ENCODE data around the gene THUMPD1. TPM values are rescaled to one million over a fixed set of nuclear protein-coding genes. Genes with fewer than 3 reads are reported as not detected.
"Not testable (repeated sequence)": the region's sequence is repeated elsewhere in the genome, so short reads cannot be mapped to it uniquely, and the experiment has no call there.

THUMPD1 gene
- total RNA-seq, 1 donor from 2014 or later, result 95.8 TPM

DNA sequence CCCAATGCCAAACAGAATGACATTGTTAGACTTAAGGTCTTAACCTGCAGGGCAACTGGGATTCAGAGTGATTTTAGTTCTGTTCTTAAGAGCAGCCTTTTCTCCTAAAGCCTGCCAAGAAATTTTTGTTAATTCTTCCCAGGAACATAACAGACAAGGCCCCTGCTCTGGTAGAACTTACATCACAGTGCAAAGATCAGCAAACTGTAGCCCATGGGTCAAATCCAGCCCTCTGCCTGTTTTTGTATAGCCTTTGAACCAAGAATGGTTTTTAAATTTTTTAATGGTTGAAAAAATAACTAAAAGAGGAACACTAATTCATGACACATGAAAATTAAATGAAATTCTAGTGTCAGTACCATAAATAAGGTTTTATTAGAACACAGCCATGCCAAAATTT, 26.0 kb upstream of the THUMPD1 start:
- Histone ChIP-seq H3K4me2 (no peak overlapping the region), H3K36me3 (no peaks in the 10 kb centered on the region), H3F3A (ENCODE audit: low read depth) (no peaks in the 10 kb centered on the region), H3K27ac (no peak overlapping the region), H2AFZ (replicated peaks) (no peak overlapping the region), H3K9me3 (ENCODE audit: low read depth) (peaks cover 2% of the 10 kb centered on the region), H3K4me1 (no peaks in the 10 kb centered on the region), H4K20me1 (ENCODE audit: low read depth) (no peaks in the 10 kb centered on the region), H3K79me2 (ENCODE audit: low read depth) (no peaks in the 10 kb centered on the region), H3K27me3 (no peaks in the 10 kb centered on the region), H3K9ac (no peak overlapping the region), H3K4me3 (no peak overlapping the region)
- peaks cover 4% of the 10 kb centered on the region for H3K27me3 Mint-ChIP-seq (ENCODE audit: insufficient read depth, low read depth)
- H3K4me1 Mint-ChIP-seq, result peaks cover 5% of the 10 kb centered on the region
- TF ChIP-seq EZH2phosphoT487 (IDR thresholded peaks at IDR 0.05) (no peak), CTCF (IDR thresholded peaks at IDR 0.05) (no peak), EZH2 (IDR thresholded peaks at IDR 0.05) (no peak)
- no peak overlapping the region for H3K27ac Mint-ChIP-seq
- no peaks in the 10 kb centered on the region for H3K36me3 Mint-ChIP-seq
- H3K4me3 Mint-ChIP-seq, result no peak overlapping the region
- peaks cover 2% of the 10 kb centered on the region for H3K9me3 Mint-ChIP-seq
- no peak for DNase-seq (ENCODE audit: low spot score)

- TF ChIP-seq EZH2 (IDR thresholded peaks at IDR 0.05) (no peak), EZH2phosphoT487 (IDR thresholded peaks at IDR 0.05) (no peak), CTCF (IDR thresholded peaks at IDR 0.05) (no peak)
These were observed 24.7 kb upstream of the THUMPD1 start for GRCh38 chr16:20766294-20766693.

GRCh38 chr16:20765732-20766131, 24.1 kb upstream of the THUMPD1 start:
- H3K36me3 Mint-ChIP-seq, result no peaks in the 10 kb centered on the region
- no peak overlapping the region for H3K4me2 ChIP-seq
- no peak overlapping the region for H3K4me3 Mint-ChIP-seq
- no peak overlapping the region for H3K4me3 ChIP-seq
- H3K9me3 ChIP-seq (ENCODE audit: low read depth), result peaks cover 4% of the 10 kb centered on the region
- no peaks in the 10 kb centered on the region for H3K36me3 ChIP-seq
- no peak overlapping the region for H3K27ac Mint-ChIP-seq
- no peaks in the 10 kb centered on the region for H4K20me1 ChIP-seq (ENCODE audit: low read depth)
- TF ChIP-seq EZH2phosphoT487 (IDR thresholded peaks at IDR 0.05) (no peak), CTCF (IDR thresholded peaks at IDR 0.05) (no peak), EZH2 (IDR thresholded peaks at IDR 0.05) (no peak)
- H3K27me3 ChIP-seq, result no peaks in the 10 kb centered on the region
- H3K27ac ChIP-seq, result no peak overlapping the region
- no peak for DNase-seq (ENCODE audit: low spot score)
- H2AFZ ChIP-seq (replicated peaks), result no peak overlapping the region
- H3K4me1 Mint-ChIP-seq, result peaks cover 5% of the 10 kb centered on the region
- no peaks in the 10 kb centered on the region for H3K4me1 ChIP-seq
- no peak overlapping the region for H3K9ac ChIP-seq
- peaks cover 8% of the 10 kb centered on the region for H3K9me3 Mint-ChIP-seq
- peaks cover 4% of the 10 kb centered on the region for H3K27me3 Mint-ChIP-seq (ENCODE audit: insufficient read depth, low read depth)
- no peaks in the 10 kb centered on the region for H3K79me2 ChIP-seq (ENCODE audit: low read depth)
- no peaks in the 10 kb centered on the region for H3F3A ChIP-seq (ENCODE audit: low read depth)

More at GRCh38 chr16:20766294-20766693, 24.7 kb upstream of the THUMPD1 start:
- Histone ChIP-seq H4K20me1 (ENCODE audit: low read depth) (no peaks in the 10 kb centered on the region), H3K4me1 (no peaks in the 10 kb centered on the region), H3K27me3 (no peaks in the 10 kb centered on the region), H3K4me2 (no peak overlapping the region), H3K9me3 (ENCODE audit: low read depth) (peaks cover 4% of the 10 kb centered on the region), H3K36me3 (no peaks in the 10 kb centered on the region), H3F3A (ENCODE audit: low read depth) (no peaks in the 10 kb centered on the region), H3K79me2 (ENCODE audit: low read depth) (no peaks in the 10 kb centered on the region), H3K9ac (no peak overlapping the region), H3K27ac (no peak overlapping the region), H3K4me3 (no peak overlapping the region), H2AFZ (replicated peaks) (no peak overlapping the region)
- Mint-ChIP-seq H3K27ac (no peak overlapping the region), H3K9me3 (peaks cover 8% of the 10 kb centered on the region), H3K27me3 (ENCODE audit: insufficient read depth, low read depth) (peaks cover 4% of the 10 kb centered on the region), H3K36me3 (no peaks in the 10 kb centered on the region), H3K4me1 (peaks cover 5% of the 10 kb centered on the region), H3K4me3 (no peak overlapping the region)
- no peak for DNase-seq (ENCODE audit: low spot score)

DNA sequence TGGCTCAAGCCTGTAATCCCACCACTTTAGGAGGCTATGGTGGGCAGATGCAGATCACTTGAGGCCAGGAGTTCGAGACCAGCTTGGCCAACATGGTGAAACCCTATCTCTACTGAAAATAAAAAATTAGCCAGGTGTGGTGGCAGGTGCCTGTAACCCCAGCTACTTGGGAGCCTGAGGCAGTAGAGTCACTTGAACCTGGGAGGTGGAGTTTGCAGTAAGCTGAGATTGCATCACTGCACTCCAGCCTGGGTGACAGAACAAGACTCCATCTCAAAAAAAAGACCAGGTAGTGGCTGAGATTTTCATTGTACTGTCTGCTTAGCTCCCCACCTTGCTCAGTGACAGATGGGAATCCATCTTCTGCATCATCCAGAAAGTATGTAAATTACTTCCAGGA, 22.8 kb upstream of the THUMPD1 start:
- not testable (repeated sequence) for H3F3A ChIP-seq (ENCODE audit: low read depth); H3K27ac Mint-ChIP-seq; DNase-seq (ENCODE audit: low spot score); H3K4me3 Mint-ChIP-seq; H2AFZ ChIP-seq (replicated peaks); H3K79me2 ChIP-seq (ENCODE audit: low read depth); H4K20me1 ChIP-seq (ENCODE audit: low read depth); H3K9ac ChIP-seq; H3K9me3 Mint-ChIP-seq; H3K4me1 Mint-ChIP-seq; H3K9me3 ChIP-seq (ENCODE audit: low read depth); H3K27ac ChIP-seq; H3K4me1 ChIP-seq; H3K27me3 Mint-ChIP-seq (ENCODE audit: insufficient read depth, low read depth); H3K27me3 ChIP-seq; H3K36me3 ChIP-seq; H3K4me3 ChIP-seq; H3K4me2 ChIP-seq; H3K36me3 Mint-ChIP-seq
